GM23248 (cell line): ENCODE results near the gene MIEN1.

Experiments used
- EZH2 ChIP-seq: fragments of 200-600 bp; sonication (generic); IDR thresholded peaks from 2 replicates; pipeline ENCODE4 v1.6.1; 2018; ENCODE audit warnings: antibody characterized with exemption, mild to moderate bottlenecking; ENCODE audit not compliant: insufficient read depth, poor library complexity, severe bottlenecking
- EZH2phosphoT487 ChIP-seq: fragments of 200-600 bp; sonication (generic); IDR thresholded peaks from 2 replicates; pipeline ENCODE4 v1.6.1; 2018; ENCODE audit warnings: antibody characterized with exemption, moderate library complexity, mild to moderate bottlenecking, low read depth; ENCODE audit not compliant: insufficient read depth

DNA sequence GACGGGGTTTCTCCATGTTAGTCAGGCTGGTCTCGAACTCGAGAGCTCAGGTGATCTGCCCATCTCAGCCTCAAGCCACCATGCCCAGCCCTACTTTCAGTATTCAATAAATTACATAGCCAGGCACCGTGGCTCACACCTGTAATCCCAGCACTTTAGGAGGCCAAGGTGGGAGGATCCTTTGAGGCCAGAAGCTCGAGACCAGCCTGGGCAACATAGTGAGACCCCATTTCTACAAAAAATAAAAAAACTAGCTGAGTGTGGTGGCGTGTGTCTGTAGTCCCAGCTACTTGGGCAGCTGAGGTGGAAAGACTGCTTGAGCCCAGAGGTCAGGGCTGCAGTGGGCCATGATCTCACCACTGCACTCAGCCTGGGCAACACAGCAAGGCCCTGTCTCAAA, 8.2 kb downstream of the MIEN1 start:
- TF ChIP-seq EZH2phosphoT487 (no peak), EZH2 (no peak)
